Dermis microvascular lymphatic vessel endothelial cell (primary cell): ENCODE results near the gene INSYN1. TPM values are rescaled to one million over a fixed set of nuclear protein-coding genes. Genes with fewer than 3 reads are reported as not detected.
A peak's percentile ranks its signal among the peaks of the same experiment; 100 is the strongest.

Experiments
- DNase-seq, 2 donors: peaks; one replicate each; pipeline versions ENCODE4 v3.0.0 to v3.0.0-alpha.2; 2010; ENCODE audit warnings: low read depth in 2 of 2
- total RNA-seq: library from RNA; depleted of rRNA; stranded (reverse); fragments of >200 nt; gene quantifications from 2 replicates; pipeline ENCODE4 v1.2.1, GENCODE V29; 2014

The INSYN1 gene
- total RNA-seq, 1 donor from 2014 or later = 0.13 TPM

DNA sequence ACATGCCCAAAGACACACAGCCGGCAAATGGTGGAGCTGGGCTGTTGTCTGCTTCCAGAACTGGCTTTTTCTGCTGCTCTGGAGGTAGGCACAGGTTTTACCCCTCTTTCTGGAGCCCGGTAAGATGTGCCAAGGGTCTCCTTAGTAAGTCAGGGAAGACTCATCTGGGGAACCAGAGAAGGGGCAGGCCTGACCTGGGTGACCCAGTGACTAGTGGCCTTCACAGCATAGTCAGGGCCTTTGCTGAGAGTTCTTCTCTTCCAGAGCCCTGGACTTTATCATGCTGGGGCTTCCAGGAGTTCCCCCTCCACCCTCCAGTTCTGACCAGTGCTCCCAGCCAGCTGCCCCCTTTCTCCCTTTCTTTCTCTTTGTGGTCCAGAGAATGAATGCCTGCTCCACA lies 65.8 kb downstream of the INSYN1 start:
- DNase-seq = no peak

DNA sequence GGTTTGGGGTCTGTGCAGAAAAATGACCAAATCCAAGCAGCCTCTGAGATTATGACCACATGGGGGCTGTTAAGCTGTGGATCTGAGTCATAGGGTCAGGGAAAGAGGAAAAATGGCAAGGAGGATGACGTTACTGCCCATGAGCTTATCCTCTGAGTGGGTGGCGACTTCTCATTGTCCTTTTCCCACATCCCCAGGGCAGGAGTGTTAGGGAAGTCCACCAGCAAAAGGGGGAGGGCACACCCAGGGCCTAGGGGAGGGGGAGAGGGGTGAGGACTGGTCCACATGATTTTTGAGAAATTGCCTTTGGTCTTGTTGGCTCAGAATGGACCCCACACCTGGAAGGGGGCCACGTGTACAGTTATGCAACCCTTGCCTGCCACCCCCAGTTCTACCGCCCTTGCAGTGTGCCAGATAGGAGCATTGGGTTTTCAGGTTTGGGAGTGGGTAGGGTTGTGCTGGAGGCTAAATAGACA lies 66.3 kb downstream of the INSYN1 start:
- DNase-seq = peak in 1 of 2 donors; percentile 84

DNA sequence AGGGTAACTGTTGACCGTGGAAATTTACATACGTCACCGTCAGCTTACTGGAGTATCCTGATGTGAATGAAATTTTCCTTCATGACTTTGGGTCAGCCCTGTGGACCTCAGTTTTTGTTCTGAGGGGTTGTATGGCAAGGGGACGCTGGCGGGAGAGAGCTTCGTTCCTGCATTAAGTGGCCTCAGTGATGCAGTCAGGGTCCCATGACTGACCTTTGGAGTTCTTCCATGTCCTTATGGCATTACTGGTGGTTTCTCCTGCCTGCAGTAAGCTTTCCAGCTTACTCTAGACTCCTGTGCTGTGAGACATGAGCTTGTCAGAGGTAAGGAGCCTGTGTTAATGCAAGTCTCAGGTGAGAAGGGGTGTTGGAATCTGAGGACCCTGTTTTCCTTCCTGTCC lies 67.2 kb downstream of the INSYN1 start:
- no peak for DNase-seq

Other genes starting within 250 kb of the INSYN1 start
- gene NPTN, start 120.0 kb downstream of the INSYN1 start, total RNA-seq = 77.2 and 125 TPM in 2 replicates
- gene CD276, start 69.0 kb downstream of the INSYN1 start, total RNA-seq = 33.1 and 51.2 TPM in 2 replicates
- gene TBC1D21, start 120.2 kb upstream of the INSYN1 start, total RNA-seq = not detected in 2 replicates
- gene LOXL1, start 173.1 kb upstream of the INSYN1 start, total RNA-seq = 0.13 and 0.38 TPM in 2 replicates
- gene STOML1, start 238.9 kb upstream of the INSYN1 start, total RNA-seq = 8.6 and 13.7 TPM in 2 replicates
- gene PML, start 241.4 kb upstream of the INSYN1 start, total RNA-seq = 28.9 and 62.2 TPM in 2 replicates